ENCODE results near the gene SPSB1. TPM values are rescaled to one million over a fixed set of nuclear protein-coding genes. Genes with fewer than 3 reads are reported as not detected.

Gene SPSB1
- total RNA-seq, 1 donor from 2014 or later, result 12.9 TPM

- no peak for DNase-seq (ENCODE audit: low spot score)
- intact Hi-C loops (cut with DNase I), result no loop called here
Measured at GRCh38 chr1:9273177-9273576, 19.5 kb upstream of the SPSB1 start.

DNA sequence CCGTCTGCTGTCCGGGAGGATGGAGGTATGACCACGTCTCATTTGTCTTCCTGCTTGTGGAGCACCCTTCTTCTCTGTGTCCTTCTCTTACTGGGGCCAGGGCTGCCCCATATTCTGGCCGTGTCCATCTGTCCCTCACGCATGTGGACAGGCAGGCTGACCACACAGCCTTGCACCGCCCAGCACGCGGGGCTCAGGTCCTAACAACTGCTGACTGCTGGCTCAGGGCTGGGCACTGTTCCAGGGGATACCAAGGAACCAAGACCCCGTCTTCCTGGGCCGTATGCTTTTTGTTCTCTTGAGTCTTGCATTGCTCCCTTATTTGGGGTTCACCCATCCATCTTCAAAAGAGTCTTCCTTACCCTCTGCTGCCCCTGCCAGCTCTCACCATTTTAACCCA is 17.5 kb upstream of the SPSB1 start:
- DNase-seq (ENCODE audit: low spot score), result no peak
- intact Hi-C loops (cut with DNase I), result no loop called here

DNA sequence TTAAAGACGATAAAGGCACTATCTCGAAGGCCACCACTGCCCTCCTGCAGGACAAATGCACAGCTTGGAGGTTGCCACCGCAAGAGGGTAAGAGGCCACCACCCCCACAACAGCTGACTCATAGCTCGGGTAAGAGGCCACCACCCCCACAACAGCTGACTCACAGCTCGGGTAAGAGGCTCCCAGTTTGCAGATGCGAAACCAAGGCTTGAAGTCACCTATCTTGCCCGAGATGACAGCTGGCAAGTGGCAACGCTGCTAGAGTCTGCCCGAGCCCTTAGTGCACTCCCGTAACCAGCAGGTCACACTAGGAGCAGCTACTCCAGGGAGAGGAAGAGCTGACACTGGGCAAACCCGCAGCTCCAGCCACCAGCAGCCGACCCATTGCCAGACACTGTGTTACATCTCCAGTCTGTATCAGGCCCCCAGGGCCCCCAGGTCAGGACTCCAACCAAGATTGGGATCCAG is 17.1 kb upstream of the SPSB1 start:
- intact Hi-C loops (cut with DNase I), result no loop called here
- DNase-seq (ENCODE audit: low spot score), result no peak

DNA sequence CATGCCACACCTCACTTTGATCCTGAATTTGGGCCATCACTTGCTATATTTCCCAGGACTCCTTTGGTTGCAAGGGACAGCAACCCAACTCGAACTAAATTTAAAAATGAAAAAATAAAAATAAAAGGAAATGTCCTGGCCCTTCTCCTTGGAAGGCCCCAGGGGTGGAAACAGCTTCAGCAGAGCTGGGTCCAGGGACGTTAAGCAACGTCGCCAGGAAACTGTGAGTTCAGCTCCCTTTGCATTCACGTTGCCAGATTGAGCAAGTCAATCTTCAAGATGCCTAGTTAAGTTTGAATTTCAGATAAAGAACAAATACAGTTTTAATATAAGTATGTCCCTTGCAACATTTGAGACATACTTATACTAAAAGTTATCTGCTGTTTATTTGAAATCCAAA is 14.6 kb upstream of the SPSB1 start:
- intact Hi-C loops (cut with DNase I), result no loop called here
- DNase-seq (ENCODE audit: low spot score), result no peak

DNA sequence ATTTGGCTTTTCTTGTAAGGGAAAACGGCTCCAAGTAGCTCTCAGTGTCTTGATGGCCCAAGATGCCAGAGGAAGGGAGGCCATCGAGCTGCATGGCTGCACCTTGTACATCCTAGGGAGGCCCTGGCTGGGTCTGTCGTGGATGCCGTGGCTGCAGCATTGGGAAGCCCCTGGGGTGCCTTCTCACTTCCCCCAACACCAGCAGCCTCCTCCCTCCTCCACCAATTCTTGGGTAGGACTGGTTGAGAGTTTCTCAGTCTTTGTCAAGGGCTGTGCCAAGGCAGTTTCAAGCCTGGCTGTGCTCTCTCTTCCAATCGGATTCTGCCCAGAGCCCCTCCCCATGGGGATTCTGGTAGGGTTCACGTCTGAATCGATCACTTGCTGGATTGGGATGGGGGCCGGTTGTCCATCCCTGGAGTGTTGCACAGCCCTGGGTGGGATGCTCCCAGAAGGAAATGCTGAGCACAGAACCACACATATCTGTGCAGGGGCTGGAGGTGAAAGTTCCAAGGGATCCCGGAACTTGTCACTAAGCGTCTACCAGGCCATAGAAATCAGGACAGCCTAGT is 14.0 kb upstream of the SPSB1 start:
- DNase-seq (ENCODE audit: low spot score), result no peak
- intact Hi-C loops (cut with DNase I), result no loop called here

- DNase-seq (ENCODE audit: low spot score), result no peak
Measured at GRCh38 chr1:9279172-9279840, 13.4 kb upstream of the SPSB1 start.

GRCh38 chr1:9280015-9280860 is 12.5 kb upstream of the SPSB1 start:
- intact Hi-C loops (cut with DNase I), result no loop called here
- no peak for DNase-seq (ENCODE audit: low spot score)

More at GRCh38 chr1:9279172-9279840, 13.4 kb upstream of the SPSB1 start:
- intact Hi-C loops (cut with DNase I), result no loop called here

GRCh38 chr1:9281071-9281827 is 11.4 kb upstream of the SPSB1 start:
- DNase-seq (ENCODE audit: low spot score), result no peak
- intact Hi-C loops (cut with DNase I), result no loop called here

- no peak for DNase-seq (ENCODE audit: low spot score)
- intact Hi-C loops (cut with DNase I), result no loop called here
Measured at GRCh38 chr1:9281908-9282695, 10.6 kb upstream of the SPSB1 start.

DNA sequence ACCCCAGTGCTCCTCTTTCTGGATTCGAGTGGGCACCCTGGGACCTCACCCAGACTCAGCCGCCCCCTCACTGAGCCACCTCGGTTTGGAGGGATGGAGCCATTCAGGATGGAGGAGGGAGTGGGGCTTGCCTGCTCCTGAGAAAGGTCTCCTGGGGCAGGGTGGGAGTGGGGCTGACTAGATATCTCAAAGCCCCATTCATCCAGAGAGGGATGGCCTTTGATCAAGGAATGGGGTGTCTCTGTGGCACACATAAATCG is 10.1 kb upstream of the SPSB1 start:
- intact Hi-C loops (cut with DNase I), result no loop called here
- no peak for DNase-seq (ENCODE audit: low spot score)

DNA sequence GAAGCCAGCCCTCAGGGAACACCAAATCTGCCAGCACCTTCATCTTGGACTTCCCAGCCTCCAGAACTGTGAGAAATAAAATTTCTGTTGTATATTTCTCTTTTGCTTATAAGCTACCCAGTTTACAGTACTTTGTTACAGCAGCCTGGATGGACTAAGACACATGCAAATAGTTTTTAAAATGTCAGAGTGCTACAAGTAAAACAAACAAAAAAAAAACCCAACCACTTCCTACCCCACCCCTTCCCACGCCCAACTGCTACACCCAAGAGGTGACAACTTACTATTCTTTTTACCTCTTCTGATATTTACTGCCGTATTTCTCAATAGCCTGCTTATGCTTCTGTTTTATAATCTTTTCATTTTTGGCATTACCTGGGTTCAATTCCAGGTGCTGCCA is 8.6 kb upstream of the SPSB1 start:
- intact Hi-C loops (cut with DNase I), result no loop called here
- no peak for DNase-seq (ENCODE audit: low spot score)

- no peak for DNase-seq (ENCODE audit: low spot score)
- intact Hi-C loops (cut with DNase I), result no loop called here
Measured at GRCh38 chr1:9286556-9286955, 6.1 kb upstream of the SPSB1 start.

DNA sequence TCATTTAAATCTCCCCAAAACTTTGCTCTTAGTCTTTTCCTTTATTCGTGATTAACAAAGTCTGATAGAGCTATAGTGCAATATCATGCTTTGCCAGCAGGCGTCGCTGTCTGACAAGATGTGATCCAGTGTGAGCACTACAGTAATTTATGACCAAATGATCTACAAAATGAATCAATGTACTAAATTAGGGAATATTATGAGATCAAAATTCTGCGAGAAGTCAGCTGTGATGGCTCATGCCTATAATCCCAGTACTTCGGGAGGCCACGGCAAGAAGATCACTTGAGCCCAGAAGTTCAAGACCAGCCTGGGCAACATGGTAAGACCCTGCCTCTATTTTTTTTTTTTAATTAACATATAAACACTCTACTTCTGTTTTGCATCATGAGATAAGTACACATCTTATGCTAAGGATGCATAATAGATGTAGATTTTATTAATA is 3.6 kb upstream of the SPSB1 start:
- intact Hi-C loops (cut with DNase I), result loop anchor here (1.0 to 2.0 kb wide), 2 partner anchors 166 to 202 kb away; no protein-coding TSS in a partner anchor
- DNase-seq (ENCODE audit: low spot score), result no peak

DNA sequence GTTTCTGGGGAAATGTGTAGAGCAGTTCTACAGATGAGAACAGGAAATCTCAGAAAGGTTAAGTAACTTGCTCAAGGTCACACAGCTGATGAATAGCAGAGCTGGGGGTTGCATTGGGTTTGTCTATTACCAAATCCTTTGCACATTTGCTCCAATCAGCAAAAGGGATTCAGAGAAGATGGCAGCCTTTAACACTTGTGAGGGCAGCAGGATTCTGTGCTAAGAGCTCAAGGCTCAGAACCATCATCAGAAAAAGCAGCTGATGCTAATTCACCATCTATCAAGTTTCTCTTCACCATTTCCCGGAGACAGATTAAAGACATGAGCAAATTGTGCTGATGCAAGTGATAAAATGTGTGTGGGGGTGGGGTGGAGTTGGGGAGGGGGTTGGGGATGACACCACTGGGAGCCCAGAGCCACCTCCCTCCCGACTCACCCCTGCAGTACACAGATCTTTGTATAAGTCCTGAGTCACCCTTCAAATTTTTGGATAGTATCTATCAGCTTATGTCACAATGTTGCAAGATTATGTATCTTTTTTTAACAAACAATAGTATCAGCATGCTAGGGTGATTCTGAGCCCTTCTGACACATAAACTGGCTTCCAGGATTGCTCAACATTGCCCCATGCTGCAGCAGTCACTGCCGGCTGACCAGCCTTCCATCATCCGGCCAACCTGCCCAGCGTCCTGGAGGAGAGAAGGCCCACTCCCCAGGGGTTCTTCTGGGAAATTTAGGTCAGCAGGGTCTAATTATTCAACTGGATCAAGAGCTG is 2.8 kb upstream of the SPSB1 start:
- no peak for DNase-seq (ENCODE audit: low spot score)

GRCh38 chr1:9291914-9292360 is 757 bp upstream of the SPSB1 start:
- intact Hi-C loops (cut with DNase I), result loop anchor here (5.0 kb wide), 1 partner anchor 145 kb away; no protein-coding TSS in a partner anchor
- DNase-seq (ENCODE audit: low spot score), result no peak

More for the DNA sequence above, 2.8 kb upstream of the SPSB1 start:
- intact Hi-C loops (cut with DNase I), result loop anchor here (1.0 to 5.0 kb wide), 3 partner anchors 147 to 201 kb away; no protein-coding TSS in a partner anchor

- DNase-seq (ENCODE audit: low spot score), result no peak
Measured at GRCh38 chr1:9293241-9293532, 493 bp downstream of the SPSB1 start.

GRCh38 chr1:9293533-9294404 is 1.1 kb downstream of the SPSB1 start:
- DNase-seq (ENCODE audit: low spot score), result no peak
- intact Hi-C loops (cut with DNase I), result loop anchor here (5.0 kb wide), 1 partner anchor 144 kb away; no protein-coding TSS in a partner anchor

More at GRCh38 chr1:9293241-9293532, 493 bp downstream of the SPSB1 start:
- intact Hi-C loops (cut with DNase I), result loop anchor here (5.0 kb wide), 1 partner anchor 144 kb away; no protein-coding TSS in a partner anchor
